Skin of body (tissue), 2 donors: ENCODE measurements around the gene LY86. TPM values are rescaled to one million over a fixed set of nuclear protein-coding genes. Genes with fewer than 3 reads are reported as not detected.
A peak's percentile ranks its signal among the peaks of the same experiment; 100 is the strongest.

Experiments
- DNase-seq: peaks from one replicate; lab custom pipeline; 2025; lab: John Stamatoyannopoulos, UW
- total RNA-seq: library from RNA; depleted of rRNA; stranded (reverse); fragments of >200 nt; gene quantifications from one replicate; pipeline ENCODE4 v1.2.3, GENCODE V29; 2014

The LY86 gene
- total RNA-seq, 1 donor from 2014 or later, result 3.7 TPM

DNA sequence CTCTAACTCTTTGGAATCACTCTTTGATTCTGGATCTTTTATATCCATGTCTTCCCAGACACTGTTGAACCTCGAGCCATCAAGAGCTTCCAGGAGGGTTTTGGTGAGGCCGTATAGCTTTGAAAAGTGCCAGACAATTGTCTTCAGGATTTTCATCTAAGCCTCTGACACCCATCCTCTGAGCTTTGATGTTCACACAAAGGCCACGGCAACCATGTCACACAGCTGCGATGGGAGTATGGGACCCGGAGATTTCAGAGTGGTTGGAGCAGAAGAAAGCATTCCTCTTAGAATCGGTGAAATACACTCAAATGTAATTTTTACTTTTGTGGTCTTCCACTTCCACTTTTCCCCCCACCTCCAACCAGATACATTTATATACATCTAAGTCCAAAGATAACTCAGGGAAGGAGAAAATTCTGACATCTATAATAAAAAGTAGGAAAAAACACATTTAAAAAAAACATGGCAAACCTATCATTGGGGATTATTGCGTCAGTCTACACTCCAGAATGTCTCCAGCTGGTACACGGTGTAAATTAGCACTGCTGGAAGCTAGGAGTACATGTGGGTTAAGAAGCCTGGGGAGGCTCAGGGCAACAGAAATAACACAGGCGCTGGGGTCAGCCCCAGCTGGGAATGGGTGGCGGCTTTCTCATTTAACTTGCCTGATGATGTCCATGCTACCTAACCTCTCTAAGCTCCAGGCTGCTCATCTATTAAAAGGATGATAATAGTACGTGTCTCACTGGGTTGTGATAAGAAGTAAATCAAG is 92.7 kb downstream of the LY86 start:
- no peak for DNase-seq

DNA sequence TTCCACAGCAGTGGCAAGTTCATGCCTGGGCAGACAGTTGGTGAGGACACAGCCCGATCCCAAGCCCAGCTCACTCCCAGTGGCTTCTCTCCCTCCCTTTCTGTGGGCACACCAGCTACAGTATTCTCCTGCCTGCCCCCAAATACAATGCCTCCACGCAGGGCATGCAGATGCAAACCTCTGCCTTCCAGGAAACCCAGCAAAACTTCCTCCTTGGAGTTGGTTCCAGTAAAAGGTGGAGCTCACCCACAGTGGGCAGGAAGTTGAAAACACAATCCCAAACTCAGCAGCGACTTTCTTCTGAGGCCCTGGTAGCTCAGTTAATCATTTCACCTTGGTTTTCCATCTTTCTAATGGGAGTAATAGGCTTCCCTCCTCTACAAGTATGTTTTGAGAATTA is 93.7 kb downstream of the LY86 start:
- DNase-seq, result no peak

DNA sequence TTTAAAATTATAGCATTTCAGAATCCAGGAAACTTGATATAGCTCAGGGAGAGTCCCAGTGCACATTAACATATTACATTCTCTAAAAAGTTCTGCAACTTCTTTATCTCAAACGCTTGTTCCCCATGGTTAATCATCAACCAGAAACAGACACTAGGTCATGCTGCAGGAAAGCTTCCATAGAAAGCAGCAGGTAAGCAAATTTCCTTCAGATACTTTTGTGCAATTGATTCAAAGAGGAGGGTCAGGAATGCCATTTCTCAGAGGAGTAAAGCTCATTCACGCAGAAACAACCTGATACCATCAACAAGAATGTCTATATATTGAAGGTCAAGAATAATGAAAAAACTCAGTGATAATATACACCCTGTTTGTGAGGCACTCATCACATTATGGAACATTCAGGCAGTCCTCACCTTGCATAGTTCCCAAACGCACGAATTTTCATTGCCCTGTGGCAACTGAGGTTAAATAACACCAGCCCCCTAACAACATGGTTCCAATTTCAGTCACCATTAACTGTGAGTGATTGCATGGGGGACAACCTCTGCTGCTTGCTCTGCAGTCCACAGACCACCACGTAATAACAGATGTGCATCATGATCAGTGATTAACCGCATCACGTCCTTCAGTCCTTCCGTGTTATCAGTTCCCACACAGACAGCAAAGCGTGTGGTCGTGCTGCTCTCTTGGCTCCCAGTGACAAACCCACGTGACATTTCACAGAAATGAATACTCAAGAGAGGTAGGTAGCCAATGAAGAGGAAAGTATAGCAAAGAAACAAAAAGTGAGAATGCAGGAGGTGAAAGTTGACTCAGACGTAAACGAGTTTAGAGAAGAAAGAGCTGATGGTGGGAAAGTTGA is 95.7 kb downstream of the LY86 start:
- DNase-seq, result no peak

DNA sequence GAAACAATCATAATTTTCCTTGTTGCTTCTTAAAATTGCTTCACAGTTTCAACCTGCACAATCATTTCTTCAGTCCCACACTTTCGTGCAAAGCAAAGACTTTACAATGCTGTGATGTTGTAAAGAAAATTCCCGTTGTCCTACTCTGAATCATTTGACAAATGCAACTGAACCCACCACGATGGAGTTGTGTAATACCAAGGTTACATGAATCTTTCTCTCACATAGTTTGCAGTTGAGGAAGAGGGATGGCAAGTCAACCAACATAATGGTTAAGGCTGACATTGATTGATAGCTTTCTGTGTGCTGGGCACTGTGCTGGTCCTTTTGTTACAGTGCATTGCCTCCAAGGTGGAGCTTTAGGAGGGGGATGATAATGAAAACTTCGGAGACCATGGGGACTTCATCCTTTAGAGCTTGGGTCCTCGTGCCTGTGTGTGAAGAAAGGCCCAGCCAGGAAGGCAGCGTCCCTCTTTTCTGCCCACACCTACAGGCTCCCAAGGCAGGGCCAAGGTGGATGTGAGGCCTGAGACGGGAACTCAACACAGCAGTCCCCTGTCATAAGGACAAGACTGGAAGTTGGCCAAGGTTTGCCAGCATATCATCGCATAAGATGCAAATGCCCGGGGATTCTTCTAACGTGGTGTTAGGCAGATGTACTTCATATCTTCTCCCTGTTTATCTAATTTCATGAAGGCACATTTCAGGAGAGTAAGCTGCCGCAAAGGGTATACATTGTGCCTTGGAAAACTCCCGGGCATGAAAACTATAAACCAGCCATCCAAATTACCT is 96.9 kb downstream of the LY86 start:
- no peak for DNase-seq

DNA sequence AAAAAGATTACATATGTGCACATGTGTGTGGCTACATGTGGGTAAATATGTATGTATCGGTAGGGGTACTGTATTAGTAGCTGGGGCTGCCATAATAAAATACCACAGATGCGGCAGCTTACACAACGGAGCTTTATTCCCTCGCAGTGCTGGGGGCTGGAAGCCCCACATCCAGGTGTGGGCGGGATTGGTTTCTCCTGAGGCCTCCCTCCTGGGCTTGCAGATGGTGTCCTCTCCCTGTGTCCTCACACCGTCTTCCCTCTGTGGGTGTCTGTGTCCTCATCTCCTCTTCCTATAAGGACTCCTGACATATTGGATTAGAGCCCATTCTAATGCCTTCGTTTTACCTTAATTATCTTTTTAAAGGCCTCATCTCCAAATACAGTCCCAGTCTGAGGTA is 97.7 kb downstream of the LY86 start:
- DNase-seq, result no peak

DNA sequence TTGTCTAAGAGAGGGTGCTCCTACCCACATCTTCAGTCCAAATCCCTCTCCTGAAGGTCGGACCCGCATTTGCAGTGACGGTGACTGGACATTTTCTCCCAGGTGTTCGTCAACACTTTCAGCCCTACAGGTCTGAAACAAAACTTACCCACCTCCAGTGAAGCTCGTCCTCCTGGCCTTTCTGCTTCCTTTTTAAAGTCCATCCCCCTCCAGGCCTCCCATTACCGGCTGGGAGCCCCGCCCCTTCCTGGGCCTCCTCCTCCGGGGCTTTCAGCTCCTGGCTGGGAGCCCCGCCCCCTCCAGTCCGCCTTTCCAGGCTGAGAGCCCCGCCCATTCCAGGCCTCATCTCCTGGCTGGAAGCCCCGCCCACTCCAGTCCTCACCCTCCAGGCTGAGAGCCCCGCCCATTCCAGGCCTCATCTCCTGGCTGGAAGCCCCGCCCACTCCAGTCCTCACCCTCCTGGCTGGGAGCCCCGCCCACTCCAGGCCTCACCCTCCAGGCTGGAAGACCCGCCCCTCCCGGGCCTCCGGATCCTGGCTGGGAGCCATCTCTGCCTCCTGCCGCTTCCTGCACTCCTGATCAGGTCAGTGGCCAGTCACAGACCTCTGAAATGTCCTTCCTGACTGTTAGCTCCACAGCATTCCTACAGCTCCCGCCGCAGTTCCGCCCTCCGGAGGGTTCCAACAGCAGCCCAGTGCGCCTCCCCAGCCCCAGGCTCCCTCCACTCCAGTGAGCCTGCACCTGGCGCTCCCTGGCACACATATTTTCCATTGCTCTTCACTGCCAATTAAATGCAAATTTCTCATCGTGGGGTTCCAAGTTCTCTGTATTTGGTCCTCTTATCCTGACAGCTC is 98.5 kb downstream of the LY86 start:
- DNase-seq, result peak; percentile 50

DNA sequence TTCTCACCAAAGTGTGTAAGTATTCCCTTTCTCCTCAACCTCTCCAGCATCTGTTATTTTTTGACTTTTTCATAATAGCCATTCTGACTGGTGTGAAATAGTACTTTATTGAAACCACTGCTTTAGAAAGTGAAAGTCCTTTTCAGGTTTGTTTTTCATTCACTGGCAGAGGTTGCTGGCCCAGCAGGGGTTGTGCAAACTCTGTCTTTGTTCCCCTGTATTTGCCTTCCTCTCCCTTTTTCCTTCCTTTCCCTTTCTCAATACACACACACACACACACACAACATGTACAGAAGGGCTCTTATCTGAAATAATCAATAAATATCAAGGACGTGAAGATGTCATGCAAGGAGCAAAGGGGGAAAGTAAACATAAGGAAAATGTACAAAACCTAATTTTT is 99.8 kb downstream of the LY86 start:
- DNase-seq, result no peak

DNA sequence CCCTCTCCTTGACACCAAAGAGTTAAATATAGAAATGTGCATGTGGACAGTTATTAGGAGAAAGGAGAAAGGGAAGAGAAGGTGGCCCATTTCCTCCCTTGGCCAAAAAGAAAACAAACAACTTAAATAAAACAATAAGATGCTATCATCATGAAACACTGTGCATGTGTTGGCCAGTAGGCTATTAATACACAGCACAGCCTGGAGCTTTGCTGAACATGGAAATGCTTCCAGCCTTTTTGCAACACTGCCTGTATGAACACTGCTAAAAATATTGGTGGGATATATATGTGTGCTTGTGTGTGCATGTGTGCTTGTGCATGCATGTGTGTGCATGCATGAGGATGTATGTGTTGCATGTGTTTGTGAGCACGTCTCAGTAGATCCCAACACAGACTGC is 100.4 kb downstream of the LY86 start:
- peak; percentile 43 for DNase-seq

DNA sequence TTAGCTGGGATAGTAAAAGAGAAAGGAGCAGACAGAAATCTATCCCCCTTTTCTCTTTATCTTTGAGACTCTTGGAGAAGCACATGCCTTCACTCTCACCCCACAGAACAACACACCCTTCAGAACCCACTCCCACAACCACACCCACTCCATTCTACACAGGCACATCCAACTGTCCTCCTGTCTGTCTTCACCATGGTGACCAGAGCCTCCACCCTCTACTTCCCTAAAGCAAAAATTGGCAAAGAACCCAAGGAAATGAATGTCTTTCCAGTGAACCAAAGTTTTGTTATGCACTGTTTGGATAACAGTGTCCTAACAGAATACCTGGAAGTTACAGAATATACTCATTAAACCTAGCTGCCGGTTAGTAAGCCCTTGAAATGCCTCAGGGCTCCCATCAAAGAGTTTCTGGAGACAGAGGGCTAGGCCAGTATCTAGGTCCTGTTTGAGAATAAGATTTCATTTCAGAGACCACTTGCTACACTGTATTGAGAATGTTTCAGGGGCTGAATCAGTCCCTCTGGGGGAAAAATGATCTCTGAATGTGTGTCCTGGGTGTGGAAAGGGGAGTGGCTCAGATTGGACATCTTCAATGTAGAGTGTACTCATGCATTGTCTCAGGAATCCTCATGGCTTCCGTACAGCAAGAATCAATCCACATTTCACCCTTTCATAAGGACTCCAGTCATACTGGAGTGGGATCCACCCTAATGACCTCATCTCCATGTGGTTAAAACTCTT is 101.1 kb downstream of the LY86 start:
- peak; percentile 63 for DNase-seq

DNA sequence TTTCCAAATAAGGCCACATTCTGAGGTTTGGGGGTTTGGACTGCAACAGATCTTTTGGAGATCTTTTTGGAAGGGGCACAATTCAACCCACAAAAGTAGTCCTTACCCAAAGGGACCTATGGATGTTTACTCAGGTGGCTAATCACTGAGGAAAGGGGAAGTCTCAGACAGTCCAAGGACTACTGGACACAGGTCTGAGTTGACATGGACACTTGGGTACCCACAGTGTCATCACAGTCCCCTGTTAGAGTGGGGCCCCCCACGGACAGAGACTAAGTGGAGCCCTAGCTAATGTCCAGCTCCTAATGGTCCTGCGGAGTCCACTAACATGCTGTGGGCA is 101.6 kb downstream of the LY86 start:
- DNase-seq, result no peak

DNA sequence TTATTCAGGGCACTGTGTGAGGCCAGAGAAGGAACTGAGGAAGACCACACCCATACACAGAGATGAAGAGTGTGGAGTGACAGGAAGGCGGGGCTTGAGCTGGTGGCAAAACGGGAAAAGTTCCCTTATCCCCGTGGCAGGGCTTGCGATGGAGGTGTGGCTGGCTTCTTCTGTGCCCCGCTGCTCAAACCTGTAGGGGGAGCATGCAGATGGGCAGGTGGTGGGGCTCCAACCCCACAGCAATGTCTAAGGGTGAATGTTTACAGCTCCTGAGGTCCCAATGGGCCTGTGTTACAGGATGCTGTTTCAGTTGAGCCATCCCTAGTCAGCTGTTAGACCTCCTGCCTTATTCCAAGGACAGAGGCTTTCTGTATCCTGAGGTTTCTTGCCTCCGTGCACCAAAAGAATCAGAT is 105.9 kb downstream of the LY86 start:
- no peak for DNase-seq

DNA sequence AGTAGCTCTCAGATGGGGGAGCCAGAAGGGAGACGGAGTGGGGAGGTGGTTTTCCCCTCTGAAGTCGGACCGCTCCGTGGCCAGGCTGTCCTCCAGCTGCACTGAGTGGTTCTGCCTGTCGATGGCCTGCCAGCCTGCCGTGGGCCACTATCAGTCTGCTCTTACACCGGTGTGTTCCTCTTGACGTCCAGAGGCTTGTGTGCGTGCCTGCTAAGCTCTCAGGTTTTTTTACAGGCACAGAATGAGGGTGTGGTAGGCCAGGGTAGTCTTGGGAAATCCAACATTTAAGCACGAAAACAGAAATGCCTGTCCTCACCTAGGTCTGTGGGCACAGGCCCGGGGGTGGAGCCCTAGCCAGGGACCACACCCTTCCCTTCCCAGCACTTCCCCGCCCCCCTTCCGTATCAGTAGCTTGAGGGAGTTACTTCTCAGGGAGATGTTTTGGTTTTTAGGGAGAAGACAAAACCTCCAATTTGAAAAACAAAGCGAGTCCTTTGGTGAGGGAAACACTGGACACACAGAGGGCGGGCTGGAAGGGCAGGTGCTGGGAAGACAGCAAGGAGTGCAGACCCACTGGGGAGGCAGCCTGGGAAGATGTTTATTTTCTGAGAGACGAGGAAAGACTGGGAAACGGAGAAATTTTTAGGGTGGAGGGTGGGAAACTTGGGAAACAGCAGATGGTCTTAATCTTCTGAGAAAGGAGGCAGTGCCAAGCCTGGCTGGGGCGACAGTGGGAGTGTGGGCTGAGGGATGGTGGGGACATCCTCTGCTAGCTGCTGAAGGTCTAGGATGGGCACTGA is 106.5 kb downstream of the LY86 start:
- DNase-seq, result no peak

DNA sequence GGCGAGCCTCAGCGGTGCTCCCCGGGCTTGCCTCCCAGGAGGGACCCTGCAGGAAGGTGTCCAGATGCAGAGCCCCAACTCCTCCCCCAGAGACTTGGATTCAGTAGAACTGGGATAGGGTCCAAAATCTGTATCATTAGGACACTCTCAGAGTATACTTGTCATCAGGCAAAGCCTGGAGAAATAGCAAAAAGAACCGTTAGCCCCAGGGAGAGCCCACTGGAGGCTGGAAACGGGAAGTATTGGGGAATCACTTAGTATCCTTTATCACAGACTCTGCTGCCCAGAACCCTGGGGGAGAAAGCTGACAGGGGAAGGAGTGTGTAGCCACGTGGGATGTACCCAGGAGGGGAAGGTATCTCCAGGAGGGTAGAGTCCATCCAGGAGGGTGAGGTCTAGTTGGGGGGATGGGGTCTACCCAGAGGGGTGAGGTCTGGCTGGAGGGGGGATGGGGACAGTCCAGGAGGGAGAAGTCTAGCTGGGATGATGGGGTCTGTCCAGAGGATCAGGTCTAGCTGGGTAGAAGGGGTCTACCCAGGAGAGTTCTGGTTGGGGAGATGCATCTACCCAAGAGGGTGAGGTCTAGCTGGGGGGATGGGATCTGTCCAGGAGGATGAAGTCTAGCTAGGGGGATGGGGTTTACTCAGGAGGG is 107.2 kb downstream of the LY86 start:
- peak; percentile 67 for DNase-seq

DNA sequence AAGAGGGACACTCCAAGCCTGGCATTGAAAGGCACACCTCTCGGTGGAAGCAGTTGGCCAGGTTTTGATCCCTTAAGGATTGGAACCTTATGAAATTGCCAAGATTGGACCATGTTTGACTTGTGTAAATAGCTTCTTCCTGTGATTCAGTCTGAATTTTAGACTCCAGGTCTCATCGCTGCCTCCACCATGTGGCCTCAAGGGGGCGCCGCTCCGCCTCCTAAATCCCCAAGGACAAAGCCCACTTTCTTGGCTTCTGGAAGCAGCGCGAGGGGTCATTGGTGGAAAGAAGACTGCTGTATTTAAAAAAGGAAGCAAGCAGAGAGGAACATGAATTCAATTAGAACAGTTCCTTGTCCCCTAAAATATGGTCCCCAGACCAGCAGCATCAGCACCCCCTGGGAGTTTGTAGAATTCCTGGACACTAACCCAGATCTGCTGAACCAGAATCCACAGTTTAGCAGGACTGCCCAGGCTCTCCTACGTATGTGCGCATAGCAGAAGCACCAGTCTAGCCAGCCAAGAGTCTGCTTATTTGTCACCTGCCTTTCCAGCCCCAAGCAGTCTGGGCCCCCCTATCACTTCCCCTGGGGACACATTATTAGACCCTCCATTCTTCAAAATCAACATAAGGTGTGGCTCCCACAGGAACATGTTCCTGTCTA is 108.5 kb downstream of the LY86 start:
- DNase-seq, result peak; percentile 36

DNA sequence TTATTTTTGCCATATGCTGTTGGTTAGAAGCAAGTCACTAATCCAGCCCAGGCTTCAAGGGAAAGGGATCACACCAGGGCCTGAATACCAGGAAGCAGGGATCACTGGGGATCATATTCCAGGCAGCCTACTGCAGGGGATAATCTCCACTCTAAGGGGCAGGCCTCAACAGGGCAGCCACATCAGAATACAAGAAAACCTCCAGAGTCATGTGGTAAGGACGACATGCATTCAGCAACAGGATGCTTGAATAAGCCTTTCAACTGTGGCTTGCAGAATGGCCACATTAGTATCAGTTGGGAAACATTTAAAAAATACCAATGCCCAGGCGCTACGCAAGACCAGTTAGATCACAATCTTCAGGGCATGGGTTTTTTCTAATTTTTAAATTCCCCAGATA is 109.1 kb downstream of the LY86 start:
- peak; percentile 31 for DNase-seq

DNA sequence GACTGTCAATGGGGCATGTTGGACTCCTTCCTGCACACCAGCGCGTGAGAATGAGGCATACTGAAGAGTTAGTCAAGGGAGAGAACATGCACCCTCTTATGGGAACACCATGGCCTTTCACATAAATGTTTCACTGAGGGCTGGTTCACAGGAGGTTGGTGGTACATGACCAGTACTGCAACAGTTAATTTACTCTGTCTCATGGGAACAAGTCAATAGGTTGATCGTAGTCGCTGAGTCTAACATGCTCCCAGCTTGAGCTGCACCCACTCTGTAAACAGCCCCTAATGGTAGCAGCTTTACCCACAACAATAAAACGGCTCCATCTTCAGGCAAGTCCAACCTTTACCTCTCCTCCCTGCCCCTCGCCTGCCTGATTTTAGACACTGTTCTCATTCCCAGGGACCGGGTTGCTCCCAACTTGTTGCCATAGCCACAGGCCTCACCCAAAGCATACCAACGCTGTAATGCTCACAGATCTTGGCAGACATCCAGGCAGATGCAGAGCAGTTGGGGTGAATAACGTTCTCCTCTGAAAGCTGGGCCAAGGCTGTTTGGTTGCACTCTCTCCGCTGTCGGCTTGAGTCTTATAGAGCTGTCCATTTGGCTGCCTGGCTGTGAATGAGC is 111.3 kb downstream of the LY86 start:
- DNase-seq, result peak; percentile 98

DNA sequence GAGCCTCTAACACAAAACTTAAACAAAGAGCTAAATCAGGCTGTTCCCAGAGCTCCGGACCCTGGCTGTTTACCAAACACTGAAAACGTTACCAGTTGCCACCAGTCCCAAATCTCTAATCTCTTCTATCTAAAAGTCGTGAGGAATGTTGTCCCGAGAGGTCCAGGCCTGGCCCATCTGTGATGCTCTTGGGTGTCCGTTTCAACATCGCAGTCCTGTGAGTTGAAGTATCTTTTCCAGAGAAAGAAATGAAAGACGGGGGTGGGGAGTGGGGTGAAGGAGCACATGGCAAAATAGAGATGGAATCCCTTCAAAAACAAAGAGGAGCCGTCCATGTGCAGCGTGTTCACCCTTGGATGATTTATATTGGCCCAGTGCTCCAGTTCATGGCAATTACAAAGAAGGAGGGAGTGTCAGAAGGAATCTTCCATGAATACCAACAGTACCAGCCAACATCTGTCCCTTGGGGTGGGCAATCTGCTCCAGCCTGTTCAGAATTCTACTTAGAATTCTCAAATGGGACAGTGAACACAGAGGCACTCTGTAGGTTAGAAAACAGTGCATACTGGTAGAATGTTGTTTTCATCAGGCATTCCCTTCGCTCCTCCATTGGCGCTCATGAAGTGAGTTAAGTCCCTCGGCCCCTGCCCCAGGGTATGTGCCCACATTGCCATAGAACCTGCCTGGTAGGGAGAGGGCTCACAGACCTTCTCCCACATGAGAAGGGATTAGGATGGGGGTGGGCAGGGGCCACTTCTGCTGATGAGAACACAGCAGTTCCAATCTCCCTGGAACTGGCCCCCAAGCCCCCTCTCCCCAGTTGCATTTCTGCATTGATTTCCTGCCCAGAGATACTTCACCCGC is 112.1 kb downstream of the LY86 start:
- DNase-seq, result peak; percentile 83
